VCaP (cell line): ENCODE measurements around the gene ORM2.
A peak's percentile ranks its signal among the peaks of the same experiment; 100 is the strongest.

Experiments used
- H3K27ac ChIP-seq: fragments of 450-650 bp; 2 replicates; pipeline ENCODE4 v1.5.1; 2017
- CTCF ChIP-seq: fragments of 450-650 bp; conservative IDR thresholded peaks from 2 replicates; pipeline ENCODE4 v1.5.1; 2017; ENCODE audit warnings: mild to moderate bottlenecking, moderate library complexity

ORM2 gene

GRCh38 chr9:114289106-114289505, 40.6 kb upstream of the ORM2 start:
- H3K27ac ChIP-seq = no peak overlapping the region

GRCh38 chr9:114289571-114290481, 39.8 kb upstream of the ORM2 start:
- TF ChIP-seq CTCF = no peak
- no peak overlapping the region for H3K27ac ChIP-seq

More at GRCh38 chr9:114289106-114289505, 40.6 kb upstream of the ORM2 start:
- TF ChIP-seq CTCF = no peak

GRCh38 chr9:114290561-114290986, 39.1 kb upstream of the ORM2 start:
- TF ChIP-seq CTCF = no peak
- H3K27ac ChIP-seq = no peak overlapping the region

- TF ChIP-seq CTCF = peak; percentile 93
- H3K27ac ChIP-seq = no peak overlapping the region
These were observed 38.6 kb upstream of the ORM2 start for GRCh38 chr9:114291064-114291474.

- TF ChIP-seq CTCF = no peak
- no peak overlapping the region for H3K27ac ChIP-seq
These were observed 37.6 kb upstream of the ORM2 start for GRCh38 chr9:114291886-114292590.

GRCh38 chr9:114294664-114295063, 35.0 kb upstream of the ORM2 start:
- no peak for TF ChIP-seq CTCF
- no peak overlapping the region for H3K27ac ChIP-seq

- no peak overlapping the region for H3K27ac ChIP-seq
- TF ChIP-seq CTCF = no peak
These were observed 33.3 kb upstream of the ORM2 start for GRCh38 chr9:114296338-114296737.
